ENCODE data around the gene GP9. TPM values are rescaled to one million over a fixed set of nuclear protein-coding genes. Genes with fewer than 3 reads are reported as not detected.

GP9 gene
- total RNA-seq, 1 experiment from 2014 or later, result not detected

DNA sequence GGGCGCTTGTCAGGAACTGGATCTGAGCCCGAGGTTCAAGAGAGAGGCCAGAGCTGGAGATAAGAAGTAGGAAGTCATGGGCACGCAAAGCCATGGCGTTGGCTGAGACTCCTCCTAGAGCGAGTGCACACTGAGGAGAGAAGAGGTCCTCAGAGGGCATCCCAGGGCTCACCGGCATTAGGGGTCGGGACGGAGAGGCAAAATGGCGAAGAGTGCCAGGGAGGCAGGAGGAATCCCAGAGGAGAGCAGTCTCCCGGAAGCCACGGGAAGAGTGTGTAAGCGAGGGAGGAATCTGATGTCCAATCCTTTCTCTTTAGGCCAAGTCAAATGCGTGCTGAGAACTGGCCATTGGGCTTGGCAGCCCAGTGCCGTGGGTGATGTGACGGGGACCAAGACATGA lies 35.5 kb upstream of the GP9 start:
- no peaks in the 10 kb centered on the region for H3K9me3 Mint-ChIP-seq (ENCODE audit: low read depth, unreplicated experiment)
- intact Hi-C loops (cut with micrococcal nuclease; ENCODE audit: unreplicated experiment), result loop anchor here (10.0 kb wide), 1 partner anchor 70 kb away; no protein-coding TSS in a partner anchor
- H3K27me3 Mint-ChIP-seq (ENCODE audit: unreplicated experiment), result peaks cover 69% of the 10 kb centered on the region
- CTCF ChIA-PET, result interaction anchor here (1.0 to 3.8 kb wide), 3 partner anchors 8 to 54 kb away, joined by 3 to 30 read pairs (median 30); no protein-coding TSS in a partner anchor
- no TSS peak for BruUV-seq (replicated peaks)
- H3K27ac Mint-ChIP-seq (ENCODE audit: unreplicated experiment), result no peak overlapping the region
- no peak for DNase-seq
- TF ChIP-seq, protein P1, sequence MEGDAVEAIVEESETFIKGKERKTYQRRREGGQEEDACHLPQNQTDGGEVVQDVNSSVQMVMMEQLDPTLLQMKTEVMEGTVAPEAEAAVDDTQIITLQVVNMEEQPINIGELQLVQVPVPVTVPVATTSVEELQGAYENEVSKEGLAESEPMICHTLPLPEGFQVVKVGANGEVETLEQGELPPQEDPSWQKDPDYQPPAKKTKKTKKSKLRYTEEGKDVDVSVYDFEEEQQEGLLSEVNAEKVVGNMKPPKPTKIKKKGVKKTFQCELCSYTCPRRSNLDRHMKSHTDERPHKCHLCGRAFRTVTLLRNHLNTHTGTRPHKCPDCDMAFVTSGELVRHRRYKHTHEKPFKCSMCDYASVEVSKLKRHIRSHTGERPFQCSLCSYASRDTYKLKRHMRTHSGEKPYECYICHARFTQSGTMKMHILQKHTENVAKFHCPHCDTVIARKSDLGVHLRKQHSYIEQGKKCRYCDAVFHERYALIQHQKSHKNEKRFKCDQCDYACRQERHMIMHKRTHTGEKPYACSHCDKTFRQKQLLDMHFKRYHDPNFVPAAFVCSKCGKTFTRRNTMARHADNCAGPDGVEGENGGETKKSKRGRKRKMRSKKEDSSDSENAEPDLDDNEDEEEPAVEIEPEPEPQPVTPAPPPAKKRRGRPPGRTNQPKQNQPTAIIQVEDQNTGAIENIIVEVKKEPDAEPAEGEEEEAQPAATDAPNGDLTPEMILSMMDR (IDR thresholded peaks at IDR 0.05; ENCODE audit: unreplicated experiment), result no peak
- H3K4me1 Mint-ChIP-seq (ENCODE audit: low read depth, unreplicated experiment), result peaks cover 8% of the 10 kb centered on the region
- H3K4me3 Mint-ChIP-seq (ENCODE audit: low read depth, unreplicated experiment), result no peak overlapping the region
- H3K36me3 Mint-ChIP-seq (ENCODE audit: insufficient read depth, unreplicated experiment), result peaks cover 4% of the 10 kb centered on the region

DNA sequence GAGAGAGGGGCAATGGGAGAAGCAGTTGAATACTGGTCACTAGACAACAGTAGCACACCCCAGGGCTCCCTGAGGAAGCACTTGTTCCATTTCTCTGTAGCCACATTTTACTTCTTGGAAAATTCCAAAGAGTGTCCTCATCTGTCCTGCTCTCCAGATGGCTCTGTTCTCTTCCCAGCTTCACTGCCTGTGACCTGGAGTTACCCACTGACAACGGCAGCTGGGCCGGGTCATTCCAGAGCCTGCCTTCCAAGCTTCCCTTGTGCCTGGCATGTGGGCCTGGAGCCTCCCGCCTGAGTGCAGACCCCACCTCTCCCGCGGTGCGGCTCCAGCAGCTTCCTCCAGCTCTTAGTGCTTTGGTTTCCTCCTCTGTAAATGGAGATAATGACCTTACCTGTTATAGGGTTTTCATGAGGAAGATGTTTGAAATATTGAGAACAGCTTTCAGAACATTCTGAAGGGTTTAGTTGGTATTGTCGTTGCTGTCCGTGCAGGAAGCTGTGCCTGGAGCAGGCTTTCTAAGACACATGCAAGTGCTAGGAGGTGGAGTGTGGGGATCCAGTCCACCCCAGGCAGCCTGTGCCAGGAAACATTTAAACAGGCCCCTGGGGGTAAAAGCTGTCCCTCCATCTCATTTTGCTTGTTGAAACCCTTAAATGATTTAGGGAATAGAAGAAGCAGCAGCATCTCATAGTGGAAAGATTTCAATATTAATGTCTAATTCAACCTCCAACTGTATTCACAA lies 34.7 kb upstream of the GP9 start:
- peak overlapping the region; percentile 17 for H3K27ac Mint-ChIP-seq (ENCODE audit: unreplicated experiment)
- intact Hi-C loops (cut with micrococcal nuclease; ENCODE audit: unreplicated experiment), result loop anchor here (10.0 kb wide), 1 partner anchor 69 kb away; no protein-coding TSS in a partner anchor
- no peak overlapping the region for H3K4me3 Mint-ChIP-seq (ENCODE audit: low read depth, unreplicated experiment)

DNA sequence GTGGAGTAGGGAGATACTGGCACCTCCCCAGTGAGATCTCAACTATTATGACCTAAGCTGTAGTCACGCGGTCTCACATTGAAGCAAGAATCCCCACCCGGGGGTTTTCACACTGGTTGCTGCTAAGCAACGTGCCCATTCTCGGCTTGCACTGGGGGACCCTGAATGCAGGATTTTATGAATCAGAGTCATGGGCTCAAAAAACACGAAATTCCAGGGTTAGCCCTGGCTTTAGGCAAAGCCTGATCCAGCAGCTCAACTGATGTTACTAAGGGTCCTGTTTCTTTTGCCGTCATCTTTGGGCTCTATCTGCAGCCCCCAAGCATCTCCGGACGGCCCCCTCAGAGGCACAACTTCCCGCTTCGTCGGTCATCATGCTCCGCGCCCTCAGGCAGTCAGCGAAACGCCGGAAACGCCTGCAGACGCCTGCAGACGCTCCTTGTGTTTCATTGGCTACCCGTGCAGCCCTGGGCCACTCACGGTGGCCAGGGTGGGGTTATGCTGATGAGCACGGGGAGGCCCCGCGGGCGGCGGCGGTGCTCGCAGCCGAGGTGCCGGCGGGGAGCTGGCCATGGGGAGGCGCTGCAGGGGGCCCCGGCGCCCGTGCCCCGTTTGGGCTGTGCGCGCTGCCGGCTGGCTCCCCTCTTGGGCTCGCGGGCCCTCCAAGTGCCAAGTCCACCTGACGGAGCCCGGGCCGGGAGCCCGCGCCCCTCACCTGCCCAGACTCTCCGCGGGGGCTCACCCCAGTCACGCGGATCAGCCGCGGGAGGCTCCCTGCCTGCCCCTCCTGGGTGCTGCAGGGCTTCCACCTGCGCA lies 33.6 kb upstream of the GP9 start:
- H3K4me1 Mint-ChIP-seq (ENCODE audit: low read depth, unreplicated experiment), result peaks cover 8% of the 10 kb centered on the region
- H3K9me3 Mint-ChIP-seq (ENCODE audit: low read depth, unreplicated experiment), result no peaks in the 10 kb centered on the region
- DNase-seq, result peak; percentile 96
- H3K4me3 Mint-ChIP-seq (ENCODE audit: low read depth, unreplicated experiment), result peak overlapping the region; percentile 44
- intact Hi-C loops (cut with micrococcal nuclease; ENCODE audit: unreplicated experiment), result loop anchor here (10.0 kb wide), 1 partner anchor 68 kb away; no protein-coding TSS in a partner anchor
- TF ChIP-seq, protein P1 (IDR thresholded peaks at IDR 0.05; ENCODE audit: unreplicated experiment), result peak; percentile 86
- CTCF ChIA-PET, result interaction anchor here (0.6 to 3.8 kb wide), 8 partner anchors 10 to 198 kb away, joined by 3 to 30 read pairs (median 4); no protein-coding TSS in a partner anchor
- H3K36me3 Mint-ChIP-seq (ENCODE audit: insufficient read depth, unreplicated experiment), result peaks cover 4% of the 10 kb centered on the region
- peak overlapping the region; percentile 17 for H3K27ac Mint-ChIP-seq (ENCODE audit: unreplicated experiment)
- peaks cover 51% of the 10 kb centered on the region for H3K27me3 Mint-ChIP-seq (ENCODE audit: unreplicated experiment)
- TSS peak; percentile 45 for BruUV-seq (replicated peaks)

More for the DNA sequence above, 34.7 kb upstream of the GP9 start:
- Mint-ChIP-seq H3K27me3 (ENCODE audit: unreplicated experiment) (peaks cover 62% of the 10 kb centered on the region), H3K9me3 (ENCODE audit: low read depth, unreplicated experiment) (no peaks in the 10 kb centered on the region), H3K4me1 (ENCODE audit: low read depth, unreplicated experiment) (peaks cover 8% of the 10 kb centered on the region), H3K36me3 (ENCODE audit: insufficient read depth, unreplicated experiment) (peaks cover 4% of the 10 kb centered on the region)
- TF ChIP-seq, protein P1 (IDR thresholded peaks at IDR 0.05; ENCODE audit: unreplicated experiment), result no peak
- CTCF ChIA-PET, result interaction anchor here (1.2 to 3.8 kb wide), 3 partner anchors 9 to 95 kb away, joined by 3 to 30 read pairs (median 30); partner anchors contain the start of gene RAB43
- BruUV-seq (replicated peaks), result no TSS peak
- no peak for DNase-seq

DNA sequence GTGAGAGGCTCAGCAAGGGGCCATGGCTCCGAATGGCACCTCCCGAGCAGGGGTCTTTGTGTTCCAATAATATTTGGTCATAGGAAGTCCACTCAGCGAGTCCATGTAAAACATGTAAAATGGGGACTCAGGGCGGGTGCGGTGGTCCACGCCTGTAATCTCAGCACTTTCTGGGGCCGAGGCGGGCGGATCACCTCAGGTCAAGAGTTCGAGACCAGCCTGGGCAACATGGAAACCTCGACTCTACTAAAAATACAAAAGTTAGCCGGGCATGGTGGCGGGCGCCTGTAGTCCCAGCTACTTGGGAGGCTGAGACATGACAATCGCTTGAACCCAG lies 33.1 kb upstream of the GP9 start:
- Mint-ChIP-seq H3K4me1 (ENCODE audit: low read depth, unreplicated experiment) (peaks cover 8% of the 10 kb centered on the region), H3K4me3 (ENCODE audit: low read depth, unreplicated experiment) (peak overlapping the region; percentile 44), H3K9me3 (ENCODE audit: low read depth, unreplicated experiment) (no peaks in the 10 kb centered on the region), H3K27me3 (ENCODE audit: unreplicated experiment) (peaks cover 45% of the 10 kb centered on the region), H3K36me3 (ENCODE audit: insufficient read depth, unreplicated experiment) (peaks cover 4% of the 10 kb centered on the region), H3K27ac (ENCODE audit: unreplicated experiment) (no peak overlapping the region)
- CTCF ChIA-PET, result interaction anchor here (0.6 to 3.8 kb wide), 8 partner anchors 11 to 197 kb away, joined by 3 to 30 read pairs (median 4); no protein-coding TSS in a partner anchor
- no peak for DNase-seq
- TF ChIP-seq, protein P1 (IDR thresholded peaks at IDR 0.05; ENCODE audit: unreplicated experiment), result no peak
- intact Hi-C loops (cut with micrococcal nuclease; ENCODE audit: unreplicated experiment), result loop anchor here (10.0 kb wide), 1 partner anchor 67 kb away; no protein-coding TSS in a partner anchor
- BruUV-seq (replicated peaks), result no TSS peak
